Epithelial cell of proximal tubule (primary cell): ENCODE measurements around the gene FIGNL2. TPM values are rescaled to one million over a fixed set of nuclear protein-coding genes. Genes with fewer than 3 reads are reported as not detected.

ENCODE experiments used
- DNase-seq: peaks from one replicate; pipeline ENCODE4 v3.0.0-alpha.2; 2011; ENCODE audit warnings: low read depth
- H3K4me3 ChIP-seq: 2 replicates; pipeline ENCODE4 v1.5.1; 2011; ENCODE audit warnings: low read depth, mild to moderate bottlenecking, low read length
- CTCF ChIP-seq: conservative IDR thresholded peaks from 2 replicates; pipeline ENCODE4 v1.5.1; 2012; ENCODE audit warnings: low read depth, mild to moderate bottlenecking, low read length
- total RNA-seq: library from RNA; depleted of rRNA; stranded (reverse); fragments of >200 nt; gene quantifications from 2 replicates; pipeline ENCODE4 v1.2.3, GENCODE V29; 2015

Gene FIGNL2
- total RNA-seq, 1 donor from 2014 or later, result 3.7 TPM

- no peak for TF ChIP-seq CTCF
- DNase-seq, result no peak
- H3K4me3 ChIP-seq, result no peak overlapping the region
These were observed 56.1 kb downstream of the FIGNL2 start for GRCh38 chr12:51792417-51792816.

GRCh38 chr12:51788876-51789275 is 59.6 kb downstream of the FIGNL2 start:
- peak; percentile 25 for DNase-seq
- H3K4me3 ChIP-seq, result no peak overlapping the region
- no peak for TF ChIP-seq CTCF

- TF ChIP-seq CTCF, result no peak
- H3K4me3 ChIP-seq, result no peak overlapping the region
- DNase-seq, result no peak
These were observed 62.6 kb downstream of the FIGNL2 start for GRCh38 chr12:51785906-51786305.

GRCh38 chr12:51784688-51785087 is 63.8 kb downstream of the FIGNL2 start:
- no peak for DNase-seq
- no peak for TF ChIP-seq CTCF
- no peak overlapping the region for H3K4me3 ChIP-seq

GRCh38 chr12:51779876-51780275 is 68.6 kb downstream of the FIGNL2 start:
- H3K4me3 ChIP-seq, result no peak overlapping the region
- no peak for DNase-seq
- TF ChIP-seq CTCF, result no peak

GRCh38 chr12:51777973-51778372 is 70.5 kb downstream of the FIGNL2 start:
- H3K4me3 ChIP-seq, result no peak overlapping the region
- DNase-seq, result no peak
- no peak for TF ChIP-seq CTCF

- no peak for TF ChIP-seq CTCF
- DNase-seq, result no peak
- no peak overlapping the region for H3K4me3 ChIP-seq
These were observed 71.1 kb downstream of the FIGNL2 start for GRCh38 chr12:51777457-51777856.
